ENCODE results near the gene HDAC5.

HDAC5 gene

GRCh38 chr17:44108440-44109311 is 14.8 kb downstream of the HDAC5 start:
- Histone ChIP-seq H3K4me2 (ENCODE audit: insufficient read depth, low read length) (no peak overlapping the region), H3K9me3 (ENCODE audit: insufficient read depth, low read length, severe bottlenecking) (no peaks in the 10 kb centered on the region), H3K27me3 (ENCODE audit: insufficient read depth, low read length, poor library complexity) (no peaks in the 10 kb centered on the region), H3K4me3 (ENCODE audit: low read depth in 1 of 2, low read length in 2 of 2) (no peak overlapping the region), H2AFZ (ENCODE audit: low read depth, low read length) (no peak overlapping the region), H3K4me1 (ENCODE audit: insufficient read depth, low read length) (peaks cover 9% of the 10 kb centered on the region), H3K9ac (ENCODE audit: low read depth, low read length) (no peak overlapping the region), H3K27ac (ENCODE audit: low read length) (no peak overlapping the region), H3K36me3 (ENCODE audit: insufficient read depth, low read length) (no peaks in the 10 kb centered on the region), H4K20me1 (ENCODE audit: insufficient read depth, low read length) (peaks cover 34% of the 10 kb centered on the region), H3K79me2 (ENCODE audit: insufficient read depth, low read length) (no peaks in the 10 kb centered on the region)
- no peak for TF ChIP-seq EZH2 (IDR thresholded peaks at IDR 0.05; ENCODE audit: borderline replicate concordance, low read depth, low read length, severe bottlenecking)
- TF ChIP-seq CTCF (IDR thresholded peaks at IDR 0.05; ENCODE audit: borderline replicate concordance, extremely low read depth, low read length, poor library complexity, severe bottlenecking), result no peak
- ATAC-seq (ENCODE audit: insufficient read depth, low read depth) (no peak), DNase-seq (no peak)

- peaks cover 9% of the 10 kb centered on the region for H3K4me1 ChIP-seq (ENCODE audit: insufficient read depth, low read length)
Observed at GRCh38 chr17:44106801-44107200, 16.6 kb downstream of the HDAC5 start.

GRCh38 chr17:44105941-44106340 is 17.5 kb downstream of the HDAC5 start:
- TF ChIP-seq CTCF (IDR thresholded peaks at IDR 0.05; ENCODE audit: borderline replicate concordance, extremely low read depth, low read length, poor library complexity, severe bottlenecking) (no peak), EZH2 (IDR thresholded peaks at IDR 0.05; ENCODE audit: borderline replicate concordance, low read depth, low read length, severe bottlenecking) (no peak)
- no peak for DNase-seq
- no peak overlapping the region for H3K4me2 ChIP-seq (ENCODE audit: insufficient read depth, low read length)
- H3K4me3 ChIP-seq (ENCODE audit: low read depth in 1 of 2, low read length in 2 of 2), result no peak overlapping the region
- peaks cover 8% of the 10 kb centered on the region for H3K4me1 ChIP-seq (ENCODE audit: insufficient read depth, low read length)
- H3K27ac ChIP-seq (ENCODE audit: low read length), result no peak overlapping the region
- H4K20me1 ChIP-seq (ENCODE audit: insufficient read depth, low read length), result peaks cover 14% of the 10 kb centered on the region
- no peak overlapping the region for H3K9ac ChIP-seq (ENCODE audit: low read depth, low read length)
- no peak overlapping the region for H2AFZ ChIP-seq (ENCODE audit: low read depth, low read length)
- H3K27me3 ChIP-seq (ENCODE audit: insufficient read depth, low read length, poor library complexity), result no peaks in the 10 kb centered on the region
- no peak for ATAC-seq (ENCODE audit: insufficient read depth, low read depth)
- H3K79me2 ChIP-seq (ENCODE audit: insufficient read depth, low read length), result no peaks in the 10 kb centered on the region
- no peaks in the 10 kb centered on the region for H3K36me3 ChIP-seq (ENCODE audit: insufficient read depth, low read length)
- no peaks in the 10 kb centered on the region for H3K9me3 ChIP-seq (ENCODE audit: insufficient read depth, low read length, severe bottlenecking)

More at GRCh38 chr17:44106801-44107200, 16.6 kb downstream of the HDAC5 start:
- H4K20me1 ChIP-seq (ENCODE audit: insufficient read depth, low read length), result peaks cover 21% of the 10 kb centered on the region
- H3K79me2 ChIP-seq (ENCODE audit: insufficient read depth, low read length), result no peaks in the 10 kb centered on the region
- ATAC-seq (ENCODE audit: insufficient read depth, low read depth) (no peak), DNase-seq (no peak)
- H3K4me3 ChIP-seq (ENCODE audit: low read depth in 1 of 2, low read length in 2 of 2), result no peak overlapping the region
- H3K36me3 ChIP-seq (ENCODE audit: insufficient read depth, low read length), result no peaks in the 10 kb centered on the region
- no peaks in the 10 kb centered on the region for H3K9me3 ChIP-seq (ENCODE audit: insufficient read depth, low read length, severe bottlenecking)
- no peak overlapping the region for H2AFZ ChIP-seq (ENCODE audit: low read depth, low read length)
- H3K4me2 ChIP-seq (ENCODE audit: insufficient read depth, low read length), result no peak overlapping the region
- H3K27ac ChIP-seq (ENCODE audit: low read length), result no peak overlapping the region
- no peak for TF ChIP-seq EZH2 (IDR thresholded peaks at IDR 0.05; ENCODE audit: borderline replicate concordance, low read depth, low read length, severe bottlenecking)
- TF ChIP-seq CTCF (IDR thresholded peaks at IDR 0.05; ENCODE audit: borderline replicate concordance, extremely low read depth, low read length, poor library complexity, severe bottlenecking), result no peak
- no peaks in the 10 kb centered on the region for H3K27me3 ChIP-seq (ENCODE audit: insufficient read depth, low read length, poor library complexity)
- no peak overlapping the region for H3K9ac ChIP-seq (ENCODE audit: low read depth, low read length)

All from DND-41 (cell line).